NCI-H460 (cell line): ENCODE measurements around the gene DTHD1. TPM values are rescaled to one million over a fixed set of nuclear protein-coding genes. Genes with fewer than 3 reads are reported as not detected.

Source experiments
- DNase-seq: peaks from one replicate; pipeline ENCODE4 v3.0.0-alpha.2; 2016; ENCODE audit warnings: low read depth; ENCODE audit errors: extremely low read depth
- polyA plus RNA-seq: library from polyadenylated mRNA; depleted of rRNA; stranded (reverse); fragments of >200 nt; gene quantifications from 2 replicates; pipeline ENCODE4 v1.2.3, GENCODE V29; 2014; cell fraction: nucleus; rRNA removed
- total RNA-seq: library from RNA; depleted of rRNA; stranded (reverse); fragments of >200 nt; shearing (Covaris generic); gene quantifications from 2 replicates; pipeline ENCODE4 v1.2.3, GENCODE V29; 2014; rRNA removed

Gene DTHD1
- not detected in 2 replicates for total RNA-seq
- polyA plus RNA-seq, result not detected in 2 replicates

- peak; percentile 13 for DNase-seq
These were observed at the start of gene DTHD1 for GRCh38 chr4:36281384-36282106. DTHD1 (plus strand) TSS chr4:36281616; CDS start chr4:36281759, 143 bp downstream.

DNA sequence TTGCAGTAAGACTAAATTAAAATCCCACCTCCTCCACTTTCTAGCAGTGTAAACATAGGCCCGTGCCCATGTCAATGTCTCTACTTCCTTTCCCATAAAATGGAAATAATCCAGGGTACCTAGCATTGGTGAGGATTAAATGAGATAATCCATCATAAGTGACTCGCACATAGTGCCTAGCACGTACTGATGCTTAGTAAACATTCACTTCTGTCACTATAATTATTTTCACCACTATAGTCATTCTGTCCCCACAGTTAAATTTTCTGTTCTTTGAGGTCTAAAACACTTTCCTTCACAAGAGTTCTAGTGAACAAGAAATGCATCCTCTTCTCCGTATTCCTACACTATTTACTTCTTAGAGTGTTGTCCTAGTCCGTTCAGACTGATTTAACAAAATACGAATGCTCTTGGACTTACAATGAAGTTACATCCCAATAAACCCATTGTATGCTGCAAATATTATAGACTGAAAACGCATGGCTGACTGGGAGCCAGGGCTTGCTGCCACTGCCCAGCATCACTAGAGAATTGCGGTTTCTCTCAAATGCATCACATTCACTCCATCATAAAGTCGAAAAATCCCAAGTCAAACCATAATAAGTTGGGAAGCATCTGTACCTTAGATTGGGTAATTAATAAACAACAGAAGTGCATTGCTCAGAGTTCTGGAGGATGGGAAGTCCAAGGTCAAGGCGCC lies 47.7 kb upstream of the DTHD1 start:
- DNase-seq, result no peak

- DNase-seq, result peak; percentile 9
These were observed 46.1 kb upstream of the DTHD1 start for GRCh38 chr4:36235306-36235705.

- DNase-seq, result no peak
These were observed 45.3 kb upstream of the DTHD1 start for GRCh38 chr4:36236159-36236558.

DNA sequence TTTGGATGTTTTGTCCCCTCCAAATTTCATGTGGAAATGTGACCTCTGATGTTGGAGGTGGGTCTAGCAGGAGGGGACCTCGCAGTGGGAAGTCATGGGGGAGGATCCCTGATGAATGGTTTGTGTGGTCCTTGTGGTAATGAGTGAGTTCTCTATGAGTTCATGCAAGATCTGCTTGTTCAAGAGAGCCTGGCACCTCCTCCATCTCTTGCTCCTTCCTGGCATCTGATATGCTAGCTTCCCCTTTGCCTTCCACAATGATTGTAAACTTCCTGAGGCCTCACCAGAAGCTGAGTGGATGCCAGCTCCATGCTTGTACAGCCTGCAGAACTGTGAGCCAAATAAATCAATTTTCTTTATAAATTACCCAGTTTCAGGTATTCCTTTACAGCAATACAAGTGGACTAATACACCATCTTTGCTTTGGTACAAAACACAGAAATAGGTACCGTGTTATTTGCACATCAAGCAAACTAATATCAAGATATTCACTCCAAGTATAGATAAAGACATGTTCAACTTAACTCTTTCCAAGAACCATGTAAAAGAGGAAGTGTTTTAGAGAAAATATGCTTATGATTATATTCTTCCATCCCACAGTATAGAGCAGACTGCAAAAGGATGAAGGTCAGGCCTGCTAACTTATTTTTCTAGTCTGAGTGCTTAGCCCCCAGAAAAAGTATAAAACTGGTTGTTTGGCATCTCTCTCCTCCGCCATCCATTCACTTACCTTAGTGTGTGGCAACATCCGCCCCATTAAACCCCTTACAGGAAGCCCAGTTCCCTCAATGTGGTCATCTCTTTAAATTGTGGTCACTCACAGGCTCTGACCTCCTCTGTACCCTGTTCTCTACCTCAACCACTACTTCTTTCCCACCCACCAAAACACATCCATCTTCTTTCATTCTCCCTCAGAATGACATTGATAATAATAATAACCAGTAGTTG lies 43.8 kb upstream of the DTHD1 start:
- no peak for DNase-seq

- DNase-seq, result no peak
These were observed 39.6 kb upstream of the DTHD1 start for GRCh38 chr4:36241771-36242170.

GRCh38 chr4:36242629-36243354 lies 38.6 kb upstream of the DTHD1 start:
- no peak for DNase-seq

- DNase-seq, result peak; percentile 18
These were observed 37.8 kb upstream of the DTHD1 start for GRCh38 chr4:36243355-36244256.

- peak; percentile 13 for DNase-seq
These were observed 36.9 kb upstream of the DTHD1 start, which contains the start of gene ARAP2 for GRCh38 chr4:36244257-36245082. ARAP2 (minus strand) TSS chr4:36244514; CDS start chr4:36229486, 15,028 bp downstream.

- DNase-seq, result no peak
These were observed 31.8 kb upstream of the DTHD1 start for GRCh38 chr4:36249610-36250009.

GRCh38 chr4:36251983-36252382 lies 29.4 kb upstream of the DTHD1 start:
- DNase-seq, result no peak

DNA sequence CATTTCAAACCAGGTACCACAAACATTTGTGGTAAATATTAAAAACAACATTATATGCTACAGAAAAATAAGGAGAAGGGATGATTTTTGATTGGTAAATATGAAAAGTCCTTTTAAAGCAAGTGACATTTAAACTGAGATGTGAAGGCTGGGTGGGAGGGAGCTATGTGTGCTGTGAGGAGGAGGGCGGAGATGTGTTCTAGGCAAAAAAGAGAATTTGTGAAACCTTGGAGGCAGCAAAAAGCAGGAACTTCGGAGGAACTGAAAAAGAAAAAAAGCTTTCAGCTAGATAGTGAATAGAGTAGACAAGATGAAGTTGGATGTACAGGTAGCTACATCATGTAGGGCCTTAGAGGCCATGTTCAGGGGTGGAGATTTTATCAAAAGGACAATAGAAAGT lies 27.0 kb upstream of the DTHD1 start:
- DNase-seq, result no peak

DNA sequence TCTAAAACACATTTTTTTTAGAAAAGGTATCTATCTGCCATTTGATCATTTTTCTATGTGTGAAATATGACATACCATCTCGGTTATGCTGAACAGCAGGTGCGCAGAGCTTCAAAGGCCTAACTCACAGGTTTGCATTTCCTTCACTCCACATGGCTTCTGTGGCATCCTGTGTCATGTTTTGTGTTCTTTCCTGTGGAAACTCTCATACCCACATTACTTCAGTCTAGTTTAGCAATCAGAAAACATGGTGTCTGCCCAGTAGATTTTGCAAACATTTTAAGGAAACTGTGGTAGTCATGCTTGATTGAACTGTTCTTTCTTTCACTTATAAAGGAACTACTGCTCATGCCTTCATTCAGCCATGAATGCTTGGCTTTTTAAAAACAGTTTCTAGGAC lies 25.8 kb upstream of the DTHD1 start:
- no peak for DNase-seq

GRCh38 chr4:36256398-36256891 lies 25.0 kb upstream of the DTHD1 start:
- no peak for DNase-seq

DNA sequence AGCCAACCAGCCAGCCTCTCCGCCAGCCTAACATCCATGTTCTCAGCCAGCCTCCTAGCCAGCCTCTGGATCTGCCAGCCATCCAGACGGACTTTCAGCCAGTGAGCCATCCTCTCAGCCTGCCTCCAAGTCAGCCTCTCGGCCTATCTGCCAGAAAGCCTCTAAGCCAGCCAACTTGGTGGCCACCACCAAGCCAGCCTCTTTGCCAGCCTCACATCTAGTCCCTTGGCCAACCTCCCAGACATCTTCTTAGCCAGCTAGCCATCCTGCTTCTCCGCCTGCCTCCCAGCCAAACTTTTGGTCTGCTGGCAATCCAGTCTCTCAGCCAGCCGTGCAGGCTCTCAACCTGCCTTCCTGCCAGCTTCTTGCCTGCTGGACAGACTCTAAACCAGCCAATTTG lies 20.7 kb upstream of the DTHD1 start:
- DNase-seq, result no peak

DNA sequence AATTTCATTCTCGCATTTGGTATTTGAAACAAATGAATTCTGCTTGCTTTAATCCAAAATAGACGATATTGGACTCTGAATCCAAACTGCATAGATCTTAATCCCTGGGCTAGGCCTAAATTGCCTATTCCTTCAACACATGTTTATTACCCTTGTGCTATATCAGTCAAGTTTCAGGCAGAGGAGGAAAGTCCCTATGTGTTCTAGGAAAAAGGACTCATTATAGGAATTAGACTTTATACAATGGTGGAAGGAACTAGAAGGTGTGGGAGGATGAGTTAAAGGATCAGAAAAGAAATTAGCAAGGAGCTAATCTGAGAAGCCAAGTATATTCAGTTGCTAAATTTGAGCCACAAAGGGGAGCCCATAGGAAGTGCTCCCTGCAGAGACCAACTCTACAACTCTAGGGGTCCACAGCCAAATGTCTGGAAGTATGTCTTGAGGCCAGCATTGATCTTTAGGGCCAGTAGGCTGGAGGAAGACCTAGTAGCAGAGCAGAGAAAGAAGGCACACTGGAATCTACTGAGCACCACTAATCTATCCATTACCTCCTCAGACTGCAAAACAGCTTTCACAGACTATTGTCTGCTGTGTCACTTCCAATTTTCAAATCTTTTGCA lies 17.1 kb upstream of the DTHD1 start:
- DNase-seq, result no peak

DNA sequence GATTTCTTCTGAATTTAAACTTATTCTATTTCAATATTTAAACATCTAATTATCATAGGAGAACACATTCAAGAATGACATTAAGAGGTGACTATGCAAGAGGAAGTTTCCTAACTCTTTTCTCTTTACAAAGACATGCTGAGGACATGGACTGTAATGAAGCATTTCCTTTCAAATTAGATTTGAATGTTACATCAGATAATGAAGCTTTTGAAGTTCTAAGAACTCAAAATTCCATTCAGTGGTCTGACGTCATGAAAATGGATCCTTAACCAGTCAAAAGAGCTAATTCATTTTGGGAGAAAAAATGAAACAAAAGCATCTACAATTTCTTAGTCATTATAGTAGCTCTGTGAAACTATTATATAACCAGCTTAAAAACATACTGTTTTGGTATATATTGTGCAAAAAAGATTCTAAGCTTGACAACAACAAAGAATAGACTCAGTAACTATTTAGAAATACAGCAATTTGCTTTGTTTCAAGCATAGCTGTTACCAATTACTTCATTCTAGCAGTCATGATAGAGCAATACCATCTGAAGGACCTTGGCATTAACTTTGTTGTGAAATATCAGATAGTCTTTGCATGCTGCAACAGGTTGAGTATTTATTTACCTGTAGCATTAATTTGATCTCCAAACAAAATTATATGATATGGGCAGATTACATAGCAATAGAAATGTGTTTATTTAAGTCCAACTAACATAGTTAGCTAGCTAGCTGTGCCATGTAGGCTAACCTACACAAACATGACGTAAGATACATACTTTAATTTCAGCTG lies 13.7 kb upstream of the DTHD1 start:
- DNase-seq, result no peak
